Lower leg skin (tissue), 4 donors: Measurements from ENCODE around the gene MYH7B. TPM values are rescaled to one million over a fixed set of nuclear protein-coding genes. Genes with fewer than 3 reads are reported as not detected.
A peak's percentile ranks its signal among the peaks of the same experiment; 100 is the strongest.

Experiments used
- DNase-seq, 2 donors: peaks; one replicate each; pipeline ENCODE4 v3.0.0-alpha.2; 2019; ENCODE audit warnings: low spot score in 2 of 2
- H3K4me3 ChIP-seq: fragments of 200-600 bp; sonication (generic); 2 replicates; pipeline ENCODE4 v1.5.1; 2017; ENCODE audit warnings: mild to moderate bottlenecking, low read depth; ENCODE audit not compliant: poor library complexity, severe bottlenecking
- CTCF ChIP-seq, 3 donors: fragments of 450-650 bp; IDR thresholded peaks; one replicate each; pipeline ENCODE4 v1.5.1; 2016; ENCODE audit warnings: antibody characterized with exemption in 3 of 3, mild to moderate bottlenecking in 3 of 3, moderate library complexity in 2 of 3
- POLR2A ChIP-seq, 2 donors: fragments of 450-650 bp; IDR thresholded peaks; one replicate each; pipeline ENCODE4 v1.6.1; 2016 to 2017; ENCODE audit warnings: antibody characterized with exemption in 2 of 2, mild to moderate bottlenecking in 1 of 2, moderate library complexity in 1 of 2
- WGBS, 2 donors: methylation state at CpG; one replicate each; pipeline ENCODE4 v1.1.5; 2018; 5-methylcytosine and 5-hydroxymethylcytosine counted together
- intact Hi-C: fragments of 100-400 bp; cut with DNase I; formaldehyde crosslinking; loops from one replicate; pipeline ENCODE4 v1.15.0; 2023; ENCODE audit warnings: low total_unique reads
- total RNA-seq, 4 donors: library from RNA; depleted of rRNA; stranded (reverse); fragments of >200 nt; gene quantifications; one replicate each; pipeline ENCODE4 v1.1.0, GENCODE V29; 2016

Gene MYH7B
- total RNA-seq, 4 donors from 2014 or later, result 0.10 to 0.27 (median 0.18) TPM

DNA sequence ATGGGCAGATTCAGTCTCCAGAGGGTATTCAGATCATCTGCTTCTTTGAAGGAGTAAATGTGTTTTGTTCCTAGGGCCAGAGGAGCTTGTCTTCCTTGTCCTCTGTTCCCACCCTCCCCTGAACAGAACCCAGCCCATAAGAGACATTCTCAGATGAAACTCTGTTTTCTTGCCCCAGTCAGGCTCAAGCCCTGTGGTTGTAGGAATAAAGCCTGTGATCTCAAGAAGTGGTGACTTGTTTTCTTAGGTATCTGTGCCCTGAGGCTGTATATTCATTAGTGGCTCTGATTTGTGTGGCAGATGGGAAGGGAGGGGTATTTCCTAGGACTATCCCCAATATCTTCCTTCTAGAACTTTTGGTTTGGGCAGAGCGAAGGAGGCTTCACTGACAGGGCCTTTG, 27.9 kb upstream of the MYH7B start:
- no peak overlapping the region for H3K4me3 ChIP-seq
- TF ChIP-seq POLR2A (IDR thresholded peaks at IDR 0.05) (no peak), CTCF (IDR thresholded peaks at IDR 0.05) (no peak)
- no peak for DNase-seq
- intact Hi-C loops, result no loop called here
- 47 to 71% methylated on average over 1 of the region's 1 CpG for WGBS, 2 donors

- TF ChIP-seq POLR2A (IDR thresholded peaks at IDR 0.05) (no peak), CTCF (IDR thresholded peaks at IDR 0.05) (no peak)
- H3K4me3 ChIP-seq, result no peak overlapping the region
- 92 to 93% methylated on average over 2 of the region's 2 CpGs for whole genome bisulfite sequencing, 2 donors
- intact Hi-C loops, result no loop called here
- DNase-seq, result no peak
These were observed 27.3 kb upstream of the MYH7B start for GRCh38 chr20:34928411-34928810.

- DNase-seq, result no peak
- no peak overlapping the region for H3K4me3 ChIP-seq
- WGBS, 2 donors, result 94 to 95% methylated on average over 7 of the region's 7 CpGs
- intact Hi-C loops, result no loop called here
- TF ChIP-seq POLR2A (IDR thresholded peaks at IDR 0.05) (no peak), CTCF (IDR thresholded peaks at IDR 0.05) (no peak)
These were observed 23.9 kb upstream of the MYH7B start for GRCh38 chr20:34931771-34932170.

DNA sequence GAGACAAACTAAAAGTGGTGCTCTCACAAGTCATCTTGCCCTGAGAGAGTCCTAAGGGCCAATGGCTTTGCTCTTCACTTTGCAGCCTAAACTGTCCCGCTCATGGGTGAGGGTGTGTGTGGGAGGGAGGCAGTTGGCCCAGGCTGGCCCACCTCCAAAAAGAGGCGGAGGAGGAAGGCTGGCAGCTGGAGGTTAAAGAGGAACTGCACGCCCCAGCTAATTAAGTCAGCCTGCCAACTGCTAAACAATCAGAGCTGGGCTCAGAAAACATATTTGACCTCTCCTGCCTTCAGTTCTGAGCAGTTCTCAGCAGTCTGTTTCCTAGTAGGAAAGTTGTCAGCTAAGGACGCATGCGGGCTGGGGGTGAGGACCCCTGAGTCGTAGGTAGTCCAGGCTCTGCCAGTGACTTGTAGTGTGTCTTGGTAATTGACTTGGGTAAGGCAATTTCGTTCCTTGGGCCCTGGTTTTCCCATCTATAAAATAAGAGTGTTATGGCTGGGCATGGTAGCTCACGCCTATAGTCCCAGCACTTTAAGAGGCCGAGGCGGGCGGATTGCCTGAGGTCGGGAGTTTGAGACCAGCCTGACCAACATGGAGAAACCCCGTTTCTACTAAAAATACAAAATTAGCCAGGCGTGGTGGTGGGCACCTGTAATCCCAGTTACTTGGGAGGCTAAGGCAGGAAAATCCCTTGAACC, 17.1 kb upstream of the MYH7B start:
- H3K4me3 ChIP-seq, result no peak overlapping the region
- intact Hi-C loops, result no loop called here
- DNase-seq, result peak in 1 of 2 donors; percentile 46
- TF ChIP-seq CTCF (IDR thresholded peaks at IDR 0.05), result no peak
- 61% methylated on average over 14 of the region's 14 CpGs for WGBS, 2 donors

GRCh38 chr20:34940081-34940481, 15.6 kb upstream of the MYH7B start:
- whole genome bisulfite sequencing, 2 donors, result 74 to 91% methylated on average over 1 of the region's 1 CpG
- no peak overlapping the region for H3K4me3 ChIP-seq
- no peak for TF ChIP-seq POLR2A (IDR thresholded peaks at IDR 0.05)
- TF ChIP-seq CTCF (IDR thresholded peaks at IDR 0.05), result no peak
- no peak for DNase-seq
- intact Hi-C loops, result no loop called here

DNA sequence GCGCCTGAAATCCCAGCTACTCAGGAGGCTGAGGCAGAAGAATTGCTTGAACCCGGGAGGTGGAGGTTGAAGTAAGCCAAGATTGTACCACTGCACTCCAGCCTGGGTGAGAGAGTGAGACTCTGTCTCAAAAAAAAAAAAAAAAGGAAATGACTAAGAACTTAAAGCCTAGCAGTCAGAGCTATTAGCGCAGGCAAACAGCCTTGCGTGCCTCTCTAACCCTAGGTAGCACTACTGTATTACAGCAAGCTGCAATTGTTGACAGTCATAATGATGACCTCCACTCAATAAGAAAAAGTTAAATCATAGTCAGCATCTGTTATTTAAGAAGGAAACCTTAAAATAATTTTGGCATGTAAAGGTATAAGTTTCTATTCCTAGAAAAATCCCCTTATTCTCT, 14.4 kb upstream of the MYH7B start:
- DNase-seq, result no peak
- intact Hi-C loops, result no loop called here
- H3K4me3 ChIP-seq, result no peak overlapping the region
- 83 to 90% methylated on average over 4 of the region's 4 CpGs for WGBS, 2 donors
- TF ChIP-seq CTCF (IDR thresholded peaks at IDR 0.05) (no peak), POLR2A (IDR thresholded peaks at IDR 0.05) (no peak)
